Heart left ventricle (tissue), 16 donors: ENCODE results near the gene PPHLN1. TPM values are rescaled to one million over a fixed set of nuclear protein-coding genes. Genes with fewer than 3 reads are reported as not detected.

Source experiments
- ATAC-seq, 4 donors: fragments of 200-7000 bp; cut with Tn5 transposase; one replicate each; pipeline ENCODE4 v1.9.1; 2020 to 2022; ENCODE audit warnings: moderate library complexity in 4 of 4, mild to moderate bottlenecking in 3 of 4, moderate number of reproducible peaks in 1 of 4
- DNase-seq, 5 donors: peaks; one replicate each; pipeline ENCODE4 v3.0.0-alpha.2; 2020
- H3K27ac ChIP-seq, 12 donors: fragments of 200-600 bp; sonication (generic) in 4 of 12; one replicate each; pipeline versions ENCODE4 v1.5.0 to v1.8.0; 2016 to 2022; ENCODE audit warnings: mild to moderate bottlenecking in 2 of 12
- H3K27me3 ChIP-seq, 9 donors: fragments of 200-600 bp; sonication (generic) in 2 of 9; one replicate each; pipeline versions ENCODE4 v1.5.1 to v1.8.0; 2016 to 2022; ENCODE audit warnings: mild to moderate bottlenecking in 3 of 9
- H3K36me3 ChIP-seq, 9 donors: fragments of 200-600 bp; sonication (generic) in 2 of 9; one replicate each; pipeline versions ENCODE4 v1.5.0 to v1.8.0; 2018 to 2022; ENCODE audit warnings: mild to moderate bottlenecking in 2 of 9
- H3K4me1 ChIP-seq, 12 donors: fragments of 200-600 bp; sonication (generic) in 4 of 12; one replicate each; pipeline versions ENCODE4 v1.5.0 to v1.8.0; 2016 to 2022; ENCODE audit warnings: mild to moderate bottlenecking in 3 of 12
- H3K4me3 ChIP-seq, 12 donors: fragments of 200-600 bp; sonication (generic) in 4 of 12; one replicate each; pipeline versions ENCODE4 v1.5.0 to v1.8.0; 2017 to 2022; ENCODE audit warnings: mild to moderate bottlenecking in 9 of 12, moderate library complexity in 4 of 12
- H3K9me3 ChIP-seq, 12 donors: fragments of 200-600 bp; sonication (generic) in 4 of 12; one replicate each; pipeline versions ENCODE4 v1.5.0 to v1.8.0; 2016 to 2022; ENCODE audit warnings: mild to moderate bottlenecking in 1 of 12
- POLR2A ChIP-seq, 2 donors: fragments of 450-650 bp; IDR thresholded peaks; one replicate each; pipeline ENCODE4 v1.6.1; 2017; ENCODE audit warnings: antibody characterized with exemption in 2 of 2, mild to moderate bottlenecking in 2 of 2, moderate library complexity in 2 of 2
- WGBS, 4 donors: extraction: QIAGEN DNeasy Blood & Tissue Kit in 2 of 4; methylation state at CpG; one replicate each; pipeline versions ENCODE4 v1.1.5 to v1.1.7; 2013 to 2018; 5-methylcytosine and 5-hydroxymethylcytosine counted together
- intact Hi-C, 10 donors: fragments of 100-400 bp; cut with DNase I; formaldehyde crosslinking; loops; one replicate each; pipeline versions ENCODE4 v1.11.1 to v1.14.2; 2022
- polyA plus RNA-seq, 2 donors: library from polyadenylated mRNA; stranded (reverse); fragments of 200-250 nt; gene quantifications; one replicate each; pipeline ENCODE4 v1.2.3, GENCODE V29; 2013
- total RNA-seq, 9 donors: library from RNA; depleted of rRNA in 2 of 9; stranded (reverse); fragments of >200 nt in 2 of 9; fragmentation: NEBNext Ultra II Directional in 3 of 9; extraction: Animal tissue kit (Norgen Biotek cat#: 25700) in 3 of 9; gene quantifications; one replicate each; pipeline versions ENCODE4 v1.1.0 to v1.2.4, GENCODE V29; 2016 to 2023
- TF ChIP-seq, protein P1 (sequence below), 12 donors: fragments of 200-600 bp; sonication (generic) in 4 of 12; IDR thresholded peaks; one replicate each; pipeline versions ENCODE4 v1.5.0 to v1.8.0; 2018 to 2022; ENCODE audit warnings: antibody characterized with exemption in 12 of 12, mild to moderate bottlenecking in 5 of 12
- donor health status: ischemic (EF 13 %, LVEDD 7.1; RV severe dilation, severe dysfunction).
- donor health status: healthy with polysubstance abuse.
- donor health status: DM: no; HTN: yes; CAD: no.
- donor health status: DM: no; HTN: no; CAD: no.
- donor health status: ischemic (EF 25% LVEDD 6.9; RV normal size, moderate dysfunction).
- donor health status: ischemic (EF 25% LVEDD 5.7; RV mildly dilated, moderate dysfunction).
- donor health status: healthy.
- donor health status: DM: yes; HTN: yes; CAD: no.
- donor health status: ischemic (EF 35%, LVEDD 5.7; RV mildly dilated, moderate dysfunction).
- donor health status: nonischemic (EF 11% LVEDD 7.7; RV severe dilation, severe dysfunction).
- donor health status: DM: yes; HTN: yes; CAD: no.
- donor health status: PGD.
- donor health status: ischemic (EF 29% LVEDD 5.4; RV normal size, mild dysfunction).
- donor health status: nonischemic (EF 23%, LVEDD 6.1; RV moderate dilation, normal function).

Gene PPHLN1
- total and polyA plus RNA-seq, 11 donors, result 21.4 to 41.1 (median 35.6) TPM

DNA sequence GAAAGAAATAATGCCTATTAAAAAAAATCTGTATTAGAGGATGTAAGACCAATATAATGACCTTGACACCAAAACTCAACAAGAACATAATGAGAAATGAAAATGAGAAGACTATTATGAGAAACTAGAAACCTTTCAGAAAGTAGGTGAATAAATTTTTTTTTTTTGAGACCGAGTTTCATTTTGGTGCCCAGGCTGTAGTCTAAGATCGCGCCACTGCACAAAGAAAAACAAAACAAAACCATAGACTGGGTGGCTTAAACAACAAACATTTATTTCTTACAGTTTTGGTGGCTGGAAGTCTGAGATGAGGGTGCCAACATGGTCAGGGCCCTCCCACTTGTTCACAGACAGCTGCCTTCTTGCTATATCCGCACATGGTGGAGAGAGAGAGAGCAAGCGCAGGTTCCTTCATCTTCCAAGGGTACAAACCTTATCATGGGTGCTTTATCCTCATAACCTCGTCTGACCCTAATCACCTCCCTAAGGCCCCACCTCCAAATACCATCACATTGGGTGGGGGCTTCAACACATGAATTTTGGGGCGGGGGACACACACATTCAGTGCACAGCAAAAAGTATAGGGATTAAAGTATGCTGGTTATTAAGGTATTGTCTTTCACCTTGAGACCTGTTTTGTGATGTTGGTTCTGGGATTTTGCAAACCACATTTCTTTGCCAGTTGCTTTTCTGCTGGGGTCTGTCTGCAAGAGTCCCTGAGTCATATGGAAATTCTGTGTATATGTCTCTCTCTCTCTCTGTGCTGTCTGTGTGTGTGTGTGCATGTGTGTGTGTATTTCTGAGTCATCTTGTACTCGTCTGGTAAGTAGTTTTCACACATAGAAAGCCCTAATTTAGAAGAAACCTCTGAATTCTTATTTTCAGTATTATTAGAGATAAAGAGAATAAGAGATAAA lies 26.3 kb upstream of the PPHLN1 start:
- Histone ChIP-seq H3K4me1 (no peaks in the 10 kb centered on the region), H3K4me3 (no peak overlapping the region), H3K9me3 (peaks cover 0 to 3% (median 0%) of the 10 kb centered on the region in 12 donors), H3K27me3 (no peaks in the 10 kb centered on the region), H3K27ac (no peak overlapping the region), H3K36me3 (no peaks in the 10 kb centered on the region)
- ATAC-seq, result no peak
- TF ChIP-seq, protein P1, sequence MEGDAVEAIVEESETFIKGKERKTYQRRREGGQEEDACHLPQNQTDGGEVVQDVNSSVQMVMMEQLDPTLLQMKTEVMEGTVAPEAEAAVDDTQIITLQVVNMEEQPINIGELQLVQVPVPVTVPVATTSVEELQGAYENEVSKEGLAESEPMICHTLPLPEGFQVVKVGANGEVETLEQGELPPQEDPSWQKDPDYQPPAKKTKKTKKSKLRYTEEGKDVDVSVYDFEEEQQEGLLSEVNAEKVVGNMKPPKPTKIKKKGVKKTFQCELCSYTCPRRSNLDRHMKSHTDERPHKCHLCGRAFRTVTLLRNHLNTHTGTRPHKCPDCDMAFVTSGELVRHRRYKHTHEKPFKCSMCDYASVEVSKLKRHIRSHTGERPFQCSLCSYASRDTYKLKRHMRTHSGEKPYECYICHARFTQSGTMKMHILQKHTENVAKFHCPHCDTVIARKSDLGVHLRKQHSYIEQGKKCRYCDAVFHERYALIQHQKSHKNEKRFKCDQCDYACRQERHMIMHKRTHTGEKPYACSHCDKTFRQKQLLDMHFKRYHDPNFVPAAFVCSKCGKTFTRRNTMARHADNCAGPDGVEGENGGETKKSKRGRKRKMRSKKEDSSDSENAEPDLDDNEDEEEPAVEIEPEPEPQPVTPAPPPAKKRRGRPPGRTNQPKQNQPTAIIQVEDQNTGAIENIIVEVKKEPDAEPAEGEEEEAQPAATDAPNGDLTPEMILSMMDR (IDR thresholded peaks at IDR 0.05), result no peak
- DNase-seq, result no peak
- WGBS, 4 donors, result 79 to 87% (median 83%) methylated on average over 8 of the region's 8 CpGs
- intact Hi-C loops, result no loop called here

DNA sequence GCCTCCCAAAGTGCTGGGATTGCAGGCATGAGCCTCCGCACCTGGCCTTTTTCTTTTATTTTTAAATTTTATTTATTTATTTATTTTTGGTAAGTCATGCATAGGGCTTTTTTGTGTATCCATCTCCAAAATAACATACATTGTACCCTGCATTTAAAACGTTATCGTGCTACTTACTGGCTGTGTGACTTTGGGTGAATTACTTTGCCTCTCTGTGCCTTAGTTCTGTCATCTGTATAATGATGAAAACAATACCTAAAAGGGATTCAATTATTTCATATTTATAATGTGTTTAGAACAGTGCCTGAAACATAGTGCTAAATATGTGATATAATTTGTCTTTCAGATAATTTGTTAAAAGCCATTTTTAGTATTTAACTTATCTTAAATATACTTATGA lies 19.7 kb upstream of the PPHLN1 start:
- 96 to 99% (median 97%) methylated on average over 3 of the region's 3 CpGs for whole genome bisulfite sequencing, 4 donors
- Histone ChIP-seq H3K9me3 (no peaks in the 10 kb centered on the region), H3K4me3 (no peak overlapping the region), H3K27me3 (no peaks in the 10 kb centered on the region), H3K27ac (no peak overlapping the region), H3K4me1 (no peaks in the 10 kb centered on the region), H3K36me3 (peaks cover 0 to 16% (median 0%) of the 10 kb centered on the region in 9 donors)
- TF ChIP-seq POLR2A (IDR thresholded peaks at IDR 0.05), result no peak
- TF ChIP-seq, protein P1 (IDR thresholded peaks at IDR 0.05), result no peak
- ATAC-seq (no peak), DNase-seq (no peak)
- intact Hi-C loops, result no loop called here

DNA sequence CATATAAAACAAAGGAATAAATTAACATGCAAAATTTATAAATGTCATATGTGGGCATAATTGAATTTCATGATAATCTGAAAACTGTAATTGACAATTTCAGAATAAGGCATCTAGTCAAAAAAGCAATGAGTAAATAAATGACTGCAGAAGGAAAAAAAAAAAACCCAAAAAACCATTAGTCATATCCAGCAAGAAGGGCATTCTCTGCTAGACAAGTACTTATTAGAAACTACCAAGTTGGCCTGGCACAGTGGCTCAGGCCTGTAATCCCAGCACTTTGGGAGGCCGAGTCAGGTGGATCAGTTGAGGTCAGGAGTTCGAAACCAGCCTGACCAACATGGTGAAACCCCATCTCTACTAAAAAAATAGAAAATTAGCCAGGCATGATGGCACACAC lies 17.6 kb upstream of the PPHLN1 start:
- H3K9me3 ChIP-seq, result no peaks in the 10 kb centered on the region
- no peak overlapping the region for H3K27ac ChIP-seq
- H3K4me3 ChIP-seq, result no peak overlapping the region
- H3K4me1 ChIP-seq, result no peaks in the 10 kb centered on the region
- no peaks in the 10 kb centered on the region for H3K27me3 ChIP-seq
- TF ChIP-seq, protein P1 (IDR thresholded peaks at IDR 0.05), result no peak
- TF ChIP-seq POLR2A (IDR thresholded peaks at IDR 0.05), result no peak
- intact Hi-C loops, result no loop called here
- DNase-seq (no peak), ATAC-seq (no peak)
- WGBS, 4 donors, result 94 to 97% (median 97%) methylated on average over 2 of the region's 2 CpGs
- H3K36me3 ChIP-seq, result peaks cover 0 to 37% (median 17%) of the 10 kb centered on the region in 9 donors

DNA sequence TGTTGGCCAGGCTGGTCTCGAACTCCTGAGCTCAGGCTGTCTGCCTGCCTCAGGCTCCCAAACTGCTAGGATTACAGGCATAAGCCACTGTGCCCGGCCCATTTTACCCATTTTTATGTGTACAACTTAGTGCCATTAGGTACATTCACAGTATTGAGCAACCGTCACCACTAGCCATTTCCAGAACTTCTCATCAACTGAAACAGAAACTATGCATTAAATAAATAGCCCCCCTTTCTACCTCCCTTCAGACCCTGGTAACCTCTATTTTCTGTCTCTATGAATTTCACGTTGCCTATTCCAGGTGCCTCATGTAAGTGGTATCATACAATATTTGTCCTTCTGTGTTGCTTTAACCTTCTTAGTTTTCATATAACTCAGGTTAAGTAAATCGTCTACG lies 16.0 kb upstream of the PPHLN1 start:
- Histone ChIP-seq H3K27me3 (no peaks in the 10 kb centered on the region), H3K4me3 (no peak overlapping the region), H3K9me3 (no peaks in the 10 kb centered on the region), H3K27ac (no peak overlapping the region), H3K36me3 (peaks cover 0 to 52% (median 31%) of the 10 kb centered on the region in 9 donors), H3K4me1 (no peaks in the 10 kb centered on the region)
- 83 to 92% (median 89%) methylated on average over 6 of the region's 6 CpGs for WGBS, 4 donors
- ATAC-seq, result no peak
- DNase-seq, result no peak
- TF ChIP-seq POLR2A (IDR thresholded peaks at IDR 0.05), result no peak
- TF ChIP-seq, protein P1 (IDR thresholded peaks at IDR 0.05), result no peak
- intact Hi-C loops, result no loop called here
